HL-60/S4 treated with retinoic acid at 250 ng/mL for 4 days and 3 days (cell line): ENCODE measurements around the gene CRISP3.

ENCODE experiments used
- in situ Hi-C: fragments of 300-500 bp; cut with MboI; formaldehyde crosslinking; loops from 2 replicates; pipeline ENCODE4 v1.7.0; 2022; ENCODE audit warnings: low sequenced_read_pairs

The CRISP3 gene

DNA sequence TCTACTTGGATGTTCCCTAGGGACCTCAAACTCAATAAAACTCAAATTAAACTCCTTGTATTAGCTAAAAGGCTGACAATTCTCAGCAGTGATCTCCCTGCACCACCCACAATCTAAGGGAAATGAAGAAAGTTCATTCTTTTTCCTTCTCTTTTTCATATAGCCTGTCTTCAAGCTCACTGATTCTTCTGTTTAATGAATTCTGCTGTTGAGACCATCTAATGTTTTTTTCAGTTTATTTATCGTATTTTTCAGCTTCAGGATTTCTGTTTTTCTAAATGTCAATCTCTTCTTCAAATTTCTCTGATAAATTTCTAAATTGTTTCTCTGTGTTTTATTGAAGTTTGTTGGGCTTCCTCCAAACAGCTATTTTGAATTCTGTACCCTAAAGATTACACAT, 50.7 kb downstream of the CRISP3 start:
- in situ Hi-C loops = no loop called here

GRCh38 chr6:49692534-49692933, 51.7 kb downstream of the CRISP3 start:
- in situ Hi-C loops = no loop called here
